GM10847 (cell line): ENCODE data around the gene RPE.

ENCODE experiments used
- POLR2A ChIP-seq: IDR thresholded peaks from 2 replicates; pipeline ENCODE4 v1.6.1; 2011; ENCODE audit not compliant: insufficient read length; ENCODE audit errors: extremely low read depth

The RPE gene

GRCh38 chr2:209988010-209988409 lies 14.4 kb upstream of the RPE start:
- no peak for TF ChIP-seq POLR2A

- TF ChIP-seq POLR2A = no peak
Measured at GRCh38 chr2:209990838-209991237, 11.6 kb upstream of the RPE start.

GRCh38 chr2:209993968-209994367 lies 8.5 kb upstream of the RPE start:
- TF ChIP-seq POLR2A = no peak

GRCh38 chr2:209998596-209998995 lies 3.8 kb upstream of the RPE start:
- TF ChIP-seq POLR2A = no peak

GRCh38 chr2:210000464-210001324 lies 1.7 kb upstream of the RPE start:
- TF ChIP-seq POLR2A = no peak

- TF ChIP-seq POLR2A = no peak
Measured at GRCh38 chr2:210003359-210003758, 921 bp downstream of the RPE start.

- TF ChIP-seq POLR2A = no peak
Measured at GRCh38 chr2:210004881-210005280, 2.4 kb downstream of the RPE start.

- no peak for TF ChIP-seq POLR2A
Measured at GRCh38 chr2:210007895-210008294, 5.5 kb downstream of the RPE start.

GRCh38 chr2:210009126-210009525 lies 6.7 kb downstream of the RPE start:
- no peak for TF ChIP-seq POLR2A

GRCh38 chr2:210009896-210010295 lies 7.5 kb downstream of the RPE start:
- TF ChIP-seq POLR2A = no peak

- TF ChIP-seq POLR2A = no peak
Measured at GRCh38 chr2:210020138-210020537, 17.7 kb downstream of the RPE start.

GRCh38 chr2:210022824-210023223 lies 20.4 kb downstream of the RPE start:
- TF ChIP-seq POLR2A = no peak

- TF ChIP-seq POLR2A = no peak
Measured at GRCh38 chr2:210027608-210028007, 25.2 kb downstream of the RPE start.

GRCh38 chr2:210028178-210028577 lies 25.7 kb downstream of the RPE start:
- TF ChIP-seq POLR2A = no peak

GRCh38 chr2:210034087-210034683 lies 31.7 kb downstream of the RPE start:
- no peak for TF ChIP-seq POLR2A

GRCh38 chr2:210035679-210036078 lies 33.2 kb downstream of the RPE start:
- no peak for TF ChIP-seq POLR2A

- TF ChIP-seq POLR2A = no peak
Measured at GRCh38 chr2:210038078-210038477, 35.6 kb downstream of the RPE start.
